Stimulated activated naive CD4-positive, alpha-beta T cell (primary cell): ENCODE results near the gene SAMD4A.

Source experiments
- DNase-seq, 6 experiments: peaks; one replicate each; lab custom pipeline; 2025; lab: John Stamatoyannopoulos, UW

SAMD4A gene

DNA sequence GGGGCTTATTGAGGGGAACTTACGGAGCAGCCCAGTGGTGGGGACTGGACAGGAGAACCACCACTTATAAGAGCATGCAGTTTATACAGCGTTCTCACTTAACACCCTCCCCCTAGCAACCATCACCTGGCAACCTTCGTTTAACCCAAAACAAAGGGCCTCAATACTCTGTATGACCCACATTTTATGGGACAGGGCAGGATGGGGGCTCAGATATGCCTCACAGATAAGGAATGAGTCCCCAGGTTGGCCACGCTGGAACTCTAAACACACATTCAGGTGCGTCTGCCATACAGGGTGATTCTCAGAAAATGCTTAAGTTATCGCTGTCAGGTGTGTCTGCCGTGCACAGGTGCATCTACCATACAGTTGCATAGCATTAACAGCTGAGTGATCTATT, 236.5 kb downstream of the SAMD4A start:
- DNase-seq: no peak

DNA sequence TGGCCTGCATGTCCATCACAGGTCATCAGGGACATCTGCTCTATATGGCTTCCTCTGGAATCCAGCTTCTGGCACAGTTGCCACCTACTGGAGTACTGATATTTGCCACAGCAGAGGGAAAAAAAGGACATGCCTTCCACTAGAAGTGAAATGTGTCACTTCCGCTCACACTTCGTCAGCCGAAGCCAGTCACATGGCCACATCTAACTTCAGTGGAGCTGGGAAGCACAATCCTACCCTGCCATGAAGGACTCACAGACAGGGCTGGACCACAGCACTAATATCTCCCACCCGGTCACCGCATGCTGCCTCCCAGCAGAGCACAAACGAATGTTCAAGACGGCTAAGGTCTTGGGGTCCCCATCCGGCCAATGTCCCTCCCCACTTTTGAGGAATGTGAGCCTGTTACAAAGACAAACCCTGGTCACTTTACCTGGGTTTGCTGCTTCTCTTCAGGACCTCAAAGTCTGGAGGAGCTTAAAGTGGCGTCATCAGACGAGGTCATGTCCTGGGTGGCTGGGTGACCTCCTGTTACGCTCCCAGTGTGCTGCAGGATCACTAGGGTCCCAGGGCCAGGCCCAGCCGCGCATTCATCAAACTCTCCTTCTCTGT, 237.1 kb downstream of the SAMD4A start:
- no peak for DNase-seq

DNA sequence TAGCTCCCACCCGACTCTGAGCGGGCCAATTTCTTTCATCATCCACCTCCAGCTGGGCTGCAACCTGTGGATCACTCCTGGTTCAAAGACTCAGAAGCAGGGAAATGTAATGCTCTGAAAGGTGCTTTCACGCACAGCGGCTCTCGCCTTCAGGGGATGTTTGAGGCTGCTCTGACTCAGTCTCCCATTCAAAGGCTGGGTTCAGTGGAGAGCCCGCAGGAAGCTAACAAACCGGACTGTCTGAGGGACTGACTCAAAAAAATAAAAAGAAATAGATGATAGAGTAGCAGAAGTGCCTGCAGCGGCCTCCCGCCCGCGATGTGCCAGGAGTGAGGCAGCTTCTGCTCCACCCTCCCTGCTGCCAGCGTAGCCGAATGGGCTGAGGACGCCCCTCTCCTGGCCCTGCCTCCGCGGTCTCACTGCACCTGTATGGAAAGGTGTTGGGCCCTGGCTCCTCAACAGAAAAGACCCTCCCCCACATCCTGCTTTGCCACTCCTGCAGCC, 237.7 kb downstream of the SAMD4A start:
- DNase-seq: no peak

DNA sequence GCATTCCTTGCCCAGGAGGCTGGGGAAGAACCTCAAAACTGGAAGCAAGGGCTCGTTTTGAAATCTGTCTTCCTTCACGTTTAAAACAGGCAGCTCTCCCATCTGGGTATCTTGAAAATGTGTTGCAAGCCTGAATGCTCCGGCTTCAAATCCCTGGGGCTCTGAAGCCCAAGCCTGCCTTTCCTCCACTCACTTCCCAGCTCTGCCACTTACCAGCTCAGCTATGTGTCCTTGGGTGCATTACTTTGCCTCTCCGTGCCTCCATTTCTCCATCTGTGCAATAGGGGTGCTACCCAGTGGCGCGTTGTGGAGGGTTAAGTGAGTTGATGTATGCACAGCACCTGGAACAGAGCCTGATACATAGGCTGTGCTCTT, 238.1 kb downstream of the SAMD4A start:
- DNase-seq: no peak

DNA sequence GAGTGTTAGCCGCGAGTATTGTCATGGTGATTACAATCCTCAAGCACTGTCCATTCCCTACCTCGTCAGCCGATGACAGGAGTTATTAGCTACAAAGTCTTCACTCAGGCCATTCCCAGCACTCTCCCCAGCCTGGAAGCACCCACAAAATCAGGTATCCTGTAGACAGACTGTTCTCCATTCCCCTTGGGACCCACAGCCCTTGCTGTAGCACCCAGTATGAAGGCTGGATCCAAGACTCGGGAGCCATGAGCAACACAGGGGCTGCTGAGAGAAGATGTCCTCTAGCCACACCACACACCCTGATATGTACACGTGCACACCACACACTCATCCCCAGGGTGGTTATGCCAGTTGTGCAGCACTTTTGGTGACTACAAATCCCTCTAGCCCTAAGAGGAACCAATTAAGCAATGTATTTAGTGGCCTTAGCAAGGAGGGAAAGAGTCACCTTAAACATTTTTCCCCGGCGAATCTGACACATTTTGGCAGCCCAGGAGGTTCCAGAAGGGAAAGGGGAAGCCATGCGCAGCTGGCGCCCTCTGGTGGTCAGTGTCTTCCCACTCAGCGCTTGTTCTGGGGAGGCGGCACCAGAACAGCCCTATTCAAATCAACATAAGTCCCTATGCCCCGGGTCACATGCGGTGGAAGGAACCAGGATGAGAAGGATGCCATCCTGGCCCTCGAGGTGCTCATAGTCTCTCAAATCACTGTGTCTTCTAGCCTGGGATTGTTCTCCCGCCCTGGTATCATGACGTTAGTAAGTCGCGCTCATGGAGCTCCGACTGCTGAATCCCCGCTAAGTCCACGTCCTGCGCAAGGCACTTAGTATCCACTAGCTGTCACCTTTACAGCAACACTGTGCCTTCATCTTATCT, 238.8 kb downstream of the SAMD4A start:
- peak; percentile 33 to 66 (median 52) for DNase-seq

DNA sequence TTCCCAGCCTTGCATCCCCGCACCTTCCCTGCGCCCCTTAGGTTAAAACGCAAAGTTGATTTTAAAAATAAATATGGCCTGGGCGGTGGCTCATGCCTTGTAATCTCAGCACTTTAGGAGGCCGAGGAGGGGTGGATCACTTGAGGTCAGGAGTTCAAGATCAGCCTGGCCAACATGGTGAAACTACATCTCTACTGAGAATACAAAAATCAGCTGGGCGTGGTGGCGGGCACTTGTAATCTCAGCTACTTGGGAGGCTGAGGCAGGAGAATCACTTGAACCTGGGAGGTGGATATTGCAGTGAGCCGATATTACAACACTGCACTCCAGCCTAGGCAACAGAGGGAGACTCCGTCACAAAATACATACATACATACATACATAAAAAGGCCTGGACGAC, 239.7 kb downstream of the SAMD4A start:
- DNase-seq: no peak

DNA sequence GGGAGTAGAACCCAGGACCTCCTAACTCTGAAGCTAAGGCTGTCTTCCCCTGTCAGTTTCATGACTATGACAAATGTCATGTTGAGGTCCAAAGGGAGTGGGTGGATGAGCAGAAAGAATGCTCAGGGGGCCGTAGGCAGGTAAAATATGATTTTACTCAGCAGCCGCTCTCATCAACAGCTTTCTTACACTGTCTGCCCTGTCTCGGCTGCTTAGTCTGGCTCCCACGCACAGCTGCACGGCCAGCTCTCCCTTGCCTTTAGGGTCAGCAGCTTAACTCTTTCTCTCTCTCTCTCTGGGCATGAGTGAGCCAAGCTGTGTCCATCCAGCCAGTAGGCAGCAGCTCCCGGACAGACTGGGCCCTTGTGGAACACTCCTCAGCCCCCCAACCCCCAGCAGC, 240.5 kb downstream of the SAMD4A start:
- no peak for DNase-seq

DNA sequence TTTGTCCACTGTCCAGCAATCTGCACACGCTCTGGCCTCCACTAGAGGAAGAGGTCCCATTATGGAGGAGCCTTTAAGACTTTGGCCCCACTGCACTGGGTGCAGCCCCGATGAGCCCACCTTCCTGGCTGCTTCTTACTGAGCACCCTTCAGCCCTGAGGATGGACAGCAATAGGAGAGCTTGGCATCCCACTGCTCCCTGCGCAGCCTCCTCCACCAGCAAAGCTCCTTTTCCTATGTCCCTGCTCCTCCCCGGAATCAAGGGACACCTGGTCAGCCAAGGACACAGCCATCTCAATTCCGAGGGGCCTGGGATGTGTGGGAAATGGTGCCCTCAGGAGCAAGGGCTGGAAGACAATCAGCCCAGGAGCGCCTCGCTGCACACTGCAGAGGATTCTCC, 241.0 kb downstream of the SAMD4A start:
- no peak for DNase-seq

DNA sequence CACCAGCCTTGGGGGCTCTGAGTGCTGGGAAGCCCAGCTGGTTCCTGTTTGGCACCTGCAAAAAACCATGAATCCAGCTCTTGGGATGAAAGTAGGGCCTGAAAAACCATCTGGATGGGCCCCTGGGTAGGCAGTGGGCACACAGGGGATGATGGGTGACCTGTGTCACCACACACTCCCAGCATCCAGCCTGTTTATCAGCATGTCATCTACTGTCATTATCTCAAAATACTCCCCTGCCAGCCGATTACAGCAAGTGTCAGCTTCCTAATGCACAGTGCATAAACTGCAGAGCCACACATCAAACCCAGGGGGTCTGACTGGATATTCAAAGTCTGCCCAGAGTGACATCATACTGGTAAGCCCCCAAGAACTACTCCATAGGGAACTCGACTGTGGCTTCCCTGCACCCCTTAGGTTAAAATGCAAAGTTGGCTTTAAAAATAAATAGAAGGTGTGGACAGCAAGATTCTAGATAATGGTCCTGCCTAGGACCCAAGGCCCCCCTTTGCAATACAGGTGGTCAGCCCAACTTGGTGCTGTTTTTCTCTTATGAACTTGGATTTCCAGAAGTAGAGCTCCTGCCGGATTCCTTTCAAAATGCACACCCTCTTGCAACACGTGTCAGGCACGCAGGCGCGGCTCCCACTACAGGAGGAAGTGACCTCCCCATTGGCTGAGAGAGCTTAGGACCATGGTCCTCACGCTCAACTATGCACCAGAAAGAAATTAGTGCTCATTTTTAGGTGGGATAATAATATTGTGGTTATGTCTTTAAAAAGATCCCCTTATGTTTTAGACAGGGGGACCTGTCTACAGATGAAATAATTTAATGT, 241.6 kb downstream of the SAMD4A start:
- no peak for DNase-seq

DNA sequence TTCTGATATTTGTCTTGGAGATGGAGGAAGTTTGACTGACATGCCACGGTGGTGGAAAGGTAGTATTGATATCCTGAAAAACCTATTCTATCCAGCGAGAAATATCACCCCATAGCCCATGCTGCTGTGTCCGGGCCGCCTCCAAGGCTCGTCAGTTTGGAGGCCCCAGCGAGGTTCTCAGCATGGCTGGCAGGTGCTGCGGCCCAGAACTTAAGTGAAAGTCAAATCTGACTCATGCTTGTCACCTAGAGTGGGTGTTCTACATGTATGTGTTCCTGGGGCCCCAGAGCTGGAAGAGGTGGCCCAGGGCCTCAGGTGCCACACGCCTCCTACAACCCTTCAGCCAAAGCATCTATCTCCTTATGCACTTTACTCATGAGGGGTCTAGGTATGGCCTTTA, 242.8 kb downstream of the SAMD4A start:
- no peak for DNase-seq

DNA sequence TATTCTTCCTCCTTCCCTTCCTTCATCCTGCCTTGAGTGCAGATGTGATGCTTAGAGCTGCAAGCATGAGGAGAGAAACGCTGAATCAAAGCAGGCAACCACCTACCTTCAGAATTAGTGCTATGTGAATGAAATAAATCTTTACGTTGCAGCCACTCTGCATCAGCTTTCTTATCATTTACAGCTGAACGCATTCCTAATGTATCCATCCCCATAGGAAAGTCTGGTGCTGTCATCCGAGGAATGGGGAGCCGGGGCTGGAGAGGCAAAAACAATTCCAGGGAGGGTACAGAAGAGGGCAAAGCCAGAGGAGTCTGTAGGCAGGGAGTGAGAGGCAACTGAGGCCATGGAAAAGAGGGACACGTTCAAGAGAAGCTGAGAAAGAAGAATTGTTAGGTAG, 245.7 kb downstream of the SAMD4A start:
- DNase-seq: no peak

DNA sequence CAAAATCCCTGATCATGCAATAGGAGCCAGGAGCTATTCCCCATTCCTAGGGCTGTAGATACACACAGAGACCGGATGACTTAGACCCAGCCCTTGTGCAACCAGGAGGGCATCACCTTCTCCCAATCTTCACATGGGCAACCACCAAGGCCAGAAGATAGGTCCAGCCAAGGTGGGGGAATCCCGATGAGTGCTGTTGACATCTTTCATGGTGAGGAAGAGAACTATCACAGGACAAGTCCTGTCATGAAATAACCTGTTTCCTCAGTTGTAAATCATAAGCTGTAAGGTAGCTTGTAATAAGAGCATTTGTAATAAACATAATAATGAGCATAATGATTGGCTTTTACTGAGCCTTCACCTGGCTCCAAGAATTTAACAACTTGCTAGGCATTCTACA, 246.2 kb downstream of the SAMD4A start:
- no peak for DNase-seq

DNA sequence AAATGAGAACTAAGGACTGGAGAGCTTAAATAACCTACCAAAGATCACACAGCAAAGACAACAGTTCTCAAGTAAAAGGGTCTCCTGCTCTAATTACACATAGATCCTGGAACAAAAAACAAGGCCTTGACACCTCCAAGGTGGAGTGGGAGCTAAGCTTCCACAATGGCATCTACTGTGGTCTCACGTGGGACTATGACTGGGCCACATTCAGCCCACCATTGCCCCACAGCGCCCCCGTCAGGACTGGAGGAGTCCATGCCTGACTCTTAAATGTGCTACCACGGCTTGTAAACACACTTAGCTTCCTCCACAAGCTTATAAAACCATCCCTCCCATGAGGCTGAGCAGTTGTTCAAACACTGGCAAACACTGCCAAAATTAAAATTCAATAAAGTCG, 247.1 kb downstream of the SAMD4A start:
- DNase-seq: no peak

DNA sequence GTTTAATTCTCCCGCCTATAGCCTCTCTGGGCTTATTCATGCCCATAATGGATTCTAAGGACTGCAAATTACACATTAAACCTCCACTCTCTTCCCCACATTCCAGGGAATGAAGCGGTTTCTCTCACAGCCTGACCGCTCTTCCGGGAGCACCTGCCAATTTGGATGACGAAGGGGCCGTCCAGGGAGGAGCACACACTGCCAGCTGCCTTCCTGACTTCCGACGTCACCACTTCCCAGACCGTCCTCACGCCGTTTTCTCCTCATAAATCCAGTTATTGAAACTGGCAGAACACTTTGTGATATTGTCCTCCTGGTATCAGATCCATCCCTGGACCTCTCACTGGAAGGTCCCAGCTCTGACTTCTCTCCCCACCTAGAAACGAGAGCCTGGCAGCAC, 248.1 kb downstream of the SAMD4A start:
- no peak for DNase-seq

DNA sequence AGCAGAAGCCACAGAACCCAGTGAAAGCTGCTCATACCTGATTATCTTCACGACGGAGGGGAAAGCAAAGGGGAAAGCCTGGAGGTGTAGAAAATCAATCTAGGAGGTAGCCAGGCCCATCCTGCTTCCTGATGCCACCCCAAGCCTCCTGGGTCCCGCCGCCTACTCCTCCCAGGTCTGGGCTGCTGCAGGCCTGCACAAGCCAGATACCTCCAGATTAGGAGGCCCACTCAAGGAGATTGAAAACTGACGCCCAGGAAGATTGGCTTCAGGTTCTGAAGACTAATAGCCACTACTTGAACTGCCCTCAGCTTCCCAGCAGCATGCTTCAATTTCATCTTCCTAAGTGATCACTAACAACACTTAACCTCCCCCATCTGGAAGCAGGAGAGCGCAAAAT, 248.6 kb downstream of the SAMD4A start:
- no peak for DNase-seq

DNA sequence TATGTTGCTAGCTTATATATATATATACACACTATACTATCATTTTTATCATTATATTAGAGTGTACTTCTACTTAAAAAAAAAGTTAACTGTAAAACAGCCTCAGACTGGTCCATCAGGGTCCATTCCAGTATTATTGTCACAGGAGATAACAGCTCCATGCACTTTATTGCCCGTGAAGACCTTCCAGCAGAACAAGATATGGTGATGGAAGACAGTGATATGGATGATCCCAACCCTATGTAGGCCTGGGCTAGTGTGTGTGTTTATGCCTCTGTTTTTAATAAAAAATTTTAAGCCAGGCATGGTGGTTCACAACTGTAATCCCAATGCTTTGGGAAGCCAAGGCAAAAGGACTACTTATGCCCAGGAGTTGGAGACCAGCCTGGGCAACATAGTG, 249.5 kb downstream of the SAMD4A start:
- no peak for DNase-seq

DNA sequence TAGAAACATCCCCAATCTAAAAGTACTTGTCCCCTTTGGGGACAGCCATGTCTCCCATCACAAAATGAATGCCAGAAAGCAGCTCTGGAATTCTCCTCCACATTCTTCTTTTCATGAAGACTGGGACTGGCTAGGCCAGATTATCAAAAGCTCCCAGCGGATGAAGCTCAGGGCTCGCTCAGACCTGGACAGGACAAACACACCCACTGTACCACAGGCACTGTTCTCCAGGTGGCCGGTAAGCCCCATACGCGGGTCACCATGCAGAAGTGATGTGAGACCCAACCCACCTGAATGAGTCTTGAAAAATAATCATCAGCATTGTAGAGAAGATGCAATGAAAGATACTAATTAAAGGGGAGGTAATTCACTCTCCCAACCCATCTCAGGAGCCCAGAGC, 250.6 kb downstream of the SAMD4A start:
- no peak for DNase-seq

DNA sequence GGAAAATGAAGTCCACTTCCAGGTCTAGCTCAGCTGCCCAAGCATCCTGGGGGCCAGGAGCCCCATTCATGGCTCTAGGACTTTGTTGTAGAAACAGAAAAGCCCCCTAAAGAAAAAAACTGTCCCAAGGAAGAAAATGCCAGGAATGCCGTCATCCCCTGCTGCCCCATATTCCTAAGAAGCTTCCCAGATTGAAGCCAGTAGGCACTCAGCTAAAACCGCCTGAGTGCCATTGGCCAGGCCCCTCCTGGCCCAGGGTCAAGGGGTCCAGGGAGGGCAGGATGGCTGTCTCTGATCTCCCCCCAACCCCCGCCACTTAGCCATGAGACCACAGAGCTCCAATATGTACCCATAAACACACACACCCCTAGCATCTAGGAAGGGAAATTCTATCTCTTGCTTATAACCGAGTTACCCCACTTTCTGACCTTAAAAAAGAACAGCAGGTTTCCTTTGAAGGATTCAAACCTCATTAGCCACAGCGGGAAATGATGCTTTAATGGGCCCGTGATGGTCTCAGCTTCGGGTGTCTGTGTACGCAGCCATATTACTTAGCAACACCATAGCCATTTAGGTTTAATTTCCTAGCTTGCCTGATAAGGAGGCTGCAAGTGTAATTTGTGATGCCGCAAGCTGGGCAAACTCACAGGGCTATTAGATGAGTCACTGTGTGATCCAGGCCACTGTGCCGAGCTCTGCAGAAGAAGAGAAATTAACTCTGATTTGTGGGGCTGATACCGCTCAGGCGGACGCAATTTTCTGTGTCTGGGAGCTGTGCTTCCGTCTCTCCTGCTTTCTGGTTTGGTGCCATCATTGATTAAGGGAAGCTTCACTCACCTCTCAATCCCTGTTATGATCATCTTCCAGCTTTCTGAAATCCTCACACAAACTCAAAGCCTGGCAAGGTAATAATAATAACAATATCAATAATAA, 251.5 kb downstream of the SAMD4A start:
- DNase-seq: no peak

DNA sequence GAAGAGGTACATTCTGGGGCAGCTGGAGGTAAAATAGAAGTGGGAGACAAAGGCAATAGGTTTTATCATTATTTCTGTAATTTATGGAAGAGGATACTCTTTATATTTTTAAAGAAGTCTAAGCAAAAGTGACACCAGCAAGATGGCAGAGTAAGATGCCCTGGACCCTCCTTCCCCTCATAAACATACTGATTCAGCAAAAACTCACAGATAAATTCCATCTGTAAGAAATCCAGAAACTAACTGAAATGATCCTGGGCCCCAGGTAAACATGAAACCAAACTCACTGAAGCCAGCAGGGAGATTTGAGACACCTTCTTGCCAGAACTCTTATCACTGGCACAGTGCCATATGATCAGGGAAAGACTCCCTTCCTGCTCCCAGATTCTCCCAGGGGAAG, 255.8 kb downstream of the SAMD4A start:
- DNase-seq: no peak

DNA sequence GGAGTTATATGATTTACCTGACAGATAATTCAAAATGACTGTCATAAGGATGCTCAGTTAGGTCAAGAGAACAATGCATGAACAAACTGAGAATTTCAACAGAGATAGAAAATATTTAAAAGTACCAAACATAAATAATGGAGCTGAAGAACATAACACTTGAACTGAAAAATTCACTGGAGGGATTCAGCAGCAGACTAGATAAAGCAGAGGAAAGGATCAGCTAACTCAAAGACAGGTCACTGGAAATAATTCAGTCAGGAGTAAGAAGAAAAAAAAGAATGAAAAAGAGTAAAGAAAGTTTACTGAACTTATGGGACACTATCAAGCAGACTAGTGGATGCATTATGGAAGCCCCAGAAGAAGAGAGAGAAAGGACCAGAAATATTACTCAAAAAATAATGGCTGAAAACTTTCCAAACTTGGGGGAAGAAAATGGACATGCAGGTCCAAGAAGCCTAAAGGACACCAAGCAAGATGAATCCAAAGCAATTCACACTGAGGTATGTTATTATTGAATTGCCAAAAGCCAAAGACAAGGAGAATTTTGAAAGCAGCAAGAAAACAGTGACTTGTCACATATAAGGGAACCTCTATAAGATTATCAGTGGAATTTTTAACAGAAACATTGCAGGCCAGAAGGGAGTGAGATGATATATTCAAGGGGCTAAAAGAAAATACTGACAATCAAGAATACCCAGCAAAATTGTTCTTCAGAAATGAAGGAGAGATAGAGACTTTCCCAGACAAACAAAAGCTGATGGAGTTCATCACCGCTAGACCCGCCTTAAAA, 257.0 kb downstream of the SAMD4A start:
- no peak for DNase-seq

DNA sequence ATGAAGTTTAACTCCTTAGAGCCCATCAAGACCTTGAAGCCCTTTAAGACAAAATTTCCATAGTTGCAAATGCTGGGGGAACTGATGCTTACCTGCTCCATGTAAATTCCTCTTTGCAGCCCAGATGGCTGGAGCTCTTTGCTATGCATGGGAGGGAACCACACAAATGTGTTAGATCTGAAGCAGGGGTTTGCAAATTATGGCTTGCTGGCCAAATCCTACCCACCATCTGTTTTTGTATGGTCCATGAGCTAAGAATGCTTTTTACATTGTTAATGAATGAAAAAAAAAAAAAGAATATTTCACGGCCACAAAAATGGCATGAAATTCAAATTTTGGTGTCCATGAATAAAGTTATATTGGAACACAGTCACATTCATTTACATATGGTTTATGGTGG, 261.1 kb downstream of the SAMD4A start:
- DNase-seq: no peak
